ENCODE data around the gene ARPC4. TPM values are rescaled to one million over a fixed set of nuclear protein-coding genes. Genes with fewer than 3 reads are reported as not detected.

Gene ARPC4
- total and polyA plus RNA-seq, 4 experiments from 2014 or later, result 164 to 287 (median 201) TPM

Other genes starting within 250 kb of the ARPC4 start
- gene LHFPL4, start 239.3 kb upstream of the ARPC4 start, total RNA-seq, result not detected
- under 1 TPM in 1 of 2 donors, not detected in 1; 0.33 TPM for gene LHFPL4, start 239.3 kb upstream of the ARPC4 start, polyA plus RNA-seq
- 10 to 100 TPM; 75.9 to 78.1 TPM for gene MTMR14, start 143.6 kb upstream of the ARPC4 start, total RNA-seq
- gene MTMR14, start 143.6 kb upstream of the ARPC4 start, polyA plus RNA-seq, result 10 to 100 TPM; 51.5 to 88.1 TPM
- gene CPNE9, start 89.2 kb upstream of the ARPC4 start, total RNA-seq, result under 1 TPM; 0.58 to 0.64 TPM
- not detected for gene CPNE9, start 89.2 kb upstream of the ARPC4 start, polyA plus RNA-seq
- 10 to 100 TPM; 40.4 to 40.5 TPM for gene BRPF1, start 61.3 kb upstream of the ARPC4 start, total RNA-seq
- gene BRPF1, start 61.3 kb upstream of the ARPC4 start, polyA plus RNA-seq, result 10 to 100 TPM in 1 of 2 donors, 1 to 10 TPM in 1; 3.0 to 23.3 TPM
- 10 to 100 TPM; 40.4 to 46.9 TPM for gene OGG1, start 43.1 kb upstream of the ARPC4 start, total RNA-seq
- 10 to 100 TPM; 29.2 to 31.5 TPM for gene OGG1, start 43.1 kb upstream of the ARPC4 start, polyA plus RNA-seq
- gene CAMK1, start 23.1 kb upstream of the ARPC4 start, total RNA-seq, result 1 to 10 TPM; 2.1 to 2.6 TPM
- 1 to 10 TPM; 3.5 to 5.8 TPM for gene CAMK1, start 23.1 kb upstream of the ARPC4 start, polyA plus RNA-seq
- gene TADA3, start 609 bp upstream of the ARPC4 start, total RNA-seq, result 10 to 100 TPM; 37.6 to 41.4 TPM
- 10 to 100 TPM; 35.3 to 54.6 TPM for gene TADA3, start 609 bp upstream of the ARPC4 start, polyA plus RNA-seq
- 10 to 100 TPM; 81.4 to 91.7 TPM for gene TTLL3, start 17.2 kb downstream of the ARPC4 start, total RNA-seq
- gene TTLL3, start 17.2 kb downstream of the ARPC4 start, polyA plus RNA-seq, result 1 to 10 TPM; 3.0 to 5.9 TPM
- gene RPUSD3, start 50.9 kb downstream of the ARPC4 start, total RNA-seq, result 10 to 100 TPM; 63.3 to 67.6 TPM
- gene RPUSD3, start 50.9 kb downstream of the ARPC4 start, polyA plus RNA-seq, result 10 to 100 TPM; 55.2 to 68.4 TPM
- not detected for gene CIDEC, start 87.2 kb downstream of the ARPC4 start, total RNA-seq
- gene CIDEC, start 87.2 kb downstream of the ARPC4 start, polyA plus RNA-seq, result not detected
- gene JAGN1, start 97.5 kb downstream of the ARPC4 start, total RNA-seq, result 10 to 100 TPM; 26.5 to 29.1 TPM
- gene JAGN1, start 97.5 kb downstream of the ARPC4 start, polyA plus RNA-seq, result 10 to 100 TPM; 40.8 to 48.3 TPM
- 1 to 10 TPM; 1.5 to 2.4 TPM for gene IL17RE, start 109.8 kb downstream of the ARPC4 start, total RNA-seq
- 1 to 10 TPM in 1 of 2 donors, under 1 TPM in 1; 0.65 to 1.6 TPM for gene IL17RE, start 109.8 kb downstream of the ARPC4 start, polyA plus RNA-seq
- under 1 TPM; 0.61 to 0.81 TPM for gene IL17RC, start 124.0 kb downstream of the ARPC4 start, total RNA-seq
- gene IL17RC, start 124.0 kb downstream of the ARPC4 start, polyA plus RNA-seq, result 1 to 10 TPM; 5.9 to 8.4 TPM
- 10 to 100 TPM; 47.7 to 58.2 TPM for gene CRELD1, start 140.8 kb downstream of the ARPC4 start, total RNA-seq
- gene CRELD1, start 140.8 kb downstream of the ARPC4 start, polyA plus RNA-seq, result 10 to 100 TPM; 17.3 to 28.2 TPM
- 1 to 10 TPM; 8.2 to 9.8 TPM for gene PRRT3, start 159.3 kb downstream of the ARPC4 start, total RNA-seq
- gene PRRT3, start 159.3 kb downstream of the ARPC4 start, polyA plus RNA-seq, result 1 to 10 TPM; 2.9 to 4.6 TPM
- gene EMC3, start 193.8 kb downstream of the ARPC4 start, total RNA-seq, result 10 to 100 TPM; 33.4 to 37.9 TPM
- gene EMC3, start 193.8 kb downstream of the ARPC4 start, polyA plus RNA-seq, result 10 to 100 TPM; 76.5 to 76.8 TPM
- 10 to 100 TPM; 28.1 to 28.3 TPM for gene FANCD2, start 233.4 kb downstream of the ARPC4 start, total RNA-seq
- 1 to 10 TPM; 5.3 TPM for gene FANCD2, start 233.4 kb downstream of the ARPC4 start, polyA plus RNA-seq

Measured in CD4-positive, alpha-beta memory T cell (primary cell).